SK-N-SH treated with all-trans-retinoic acid at 6 μM for 48 hours (cell line): ENCODE measurements around the gene KIAA1958.

Source experiments
- ATAC-seq: fragments of 200-7000 bp; cut with Tn5 transposase; 3 replicates; pipeline ENCODE4 v1.9.1; 2020; ENCODE audit warnings: mild to moderate bottlenecking, moderate library complexity
- ARNTL ChIP-seq: fragments of 450-650 bp; formaldehyde crosslinking; IDR thresholded peaks from 2 replicates; pipeline ENCODE4 v1.5.0; 2020; ENCODE audit warnings: low read depth, mild to moderate bottlenecking, moderate library complexity, borderline replicate concordance
- BACH2 ChIP-seq: fragments of 250-450 bp; sonication (Bioruptor Pico); IDR thresholded peaks from 2 replicates; pipeline ENCODE4 v1.9.0; 2021; ENCODE audit warnings: mild to moderate bottlenecking, borderline replicate concordance
- CSDC2 ChIP-seq: fragments of 250-450 bp; sonication (Bioruptor Pico); IDR thresholded peaks from 2 replicates; pipeline ENCODE4 v1.5.0; 2020; ENCODE audit warnings: mild to moderate bottlenecking, moderate library complexity
- ESRRG ChIP-seq: fragments of 250-450 bp; sonication (Bioruptor Pico); IDR thresholded peaks from 2 replicates; pipeline ENCODE4 v1.6.1; 2021; ENCODE audit warnings: mild to moderate bottlenecking
- GLIS3 ChIP-seq: fragments of 250-450 bp; sonication (Bioruptor Pico); IDR thresholded peaks from 2 replicates; pipeline ENCODE4 v1.5.0; 2020; ENCODE audit warnings: mild to moderate bottlenecking, moderate library complexity
- ISL1 ChIP-seq: fragments of 250-450 bp; sonication (Bioruptor Pico); IDR thresholded peaks from 2 replicates; pipeline ENCODE4 v2.1.2; 2022; ENCODE audit warnings: mild to moderate bottlenecking, moderate library complexity
- OSR1 ChIP-seq: fragments of 250-450 bp; sonication (Bioruptor Pico); IDR thresholded peaks from 2 replicates; pipeline ENCODE4 v1.8.0; 2022; ENCODE audit warnings: moderate library complexity, mild to moderate bottlenecking, inconsistent platforms
- PPARA ChIP-seq: fragments of 250-450 bp; sonication (Bioruptor Pico); IDR thresholded peaks from 2 replicates; pipeline ENCODE4 v1.5.0; 2020; ENCODE audit warnings: mild to moderate bottlenecking, borderline replicate concordance
- RARB ChIP-seq: fragments of 250-450 bp; sonication (Bioruptor Pico); IDR thresholded peaks from 2 replicates; pipeline ENCODE4 v1.8.0; 2021; ENCODE audit warnings: mild to moderate bottlenecking, moderate library complexity
- SNAI2 ChIP-seq: fragments of 250-450 bp; sonication (Bioruptor Pico); IDR thresholded peaks from 2 replicates; pipeline ENCODE4 v1.5.0; 2020; ENCODE audit warnings: mild to moderate bottlenecking, moderate library complexity
- TCF4 ChIP-seq: fragments of 250-450 bp; sonication (Bioruptor Pico); IDR thresholded peaks from 2 replicates; pipeline ENCODE4 v1.8.0; 2021; ENCODE audit warnings: mild to moderate bottlenecking, moderate library complexity, borderline replicate concordance
- TOX ChIP-seq: fragments of 250-450 bp; sonication (Bioruptor Pico); IDR thresholded peaks from 2 replicates; pipeline ENCODE4 v1.8.0; 2021; ENCODE audit warnings: mild to moderate bottlenecking, moderate library complexity, borderline replicate concordance
- ZC3H10 ChIP-seq: fragments of 250-450 bp; sonication (Bioruptor Pico); IDR thresholded peaks from 2 replicates; pipeline ENCODE4 v1.5.1; 2021; ENCODE audit warnings: mild to moderate bottlenecking, moderate library complexity
- ZFP3 ChIP-seq: fragments of 250-450 bp; sonication (Bioruptor Pico); IDR thresholded peaks from 2 replicates; pipeline ENCODE4 v1.5.0; 2020; ENCODE audit warnings: mild to moderate bottlenecking, moderate library complexity
- ZFP30 ChIP-seq: fragments of 450-650 bp; formaldehyde crosslinking; IDR thresholded peaks from 2 replicates; pipeline ENCODE4 v1.5.0; 2022; ENCODE audit warnings: mild to moderate bottlenecking, moderate library complexity
- ZNF565 ChIP-seq: fragments of 450-650 bp; formaldehyde crosslinking; conservative IDR thresholded peaks from 2 replicates; pipeline ENCODE4 v1.5.0; 2020; ENCODE audit warnings: low read depth, mild to moderate bottlenecking, moderate library complexity
- ZNF8 ChIP-seq: fragments of 450-650 bp; formaldehyde crosslinking; IDR thresholded peaks from 2 replicates; pipeline ENCODE4 v1.5.0; 2020; ENCODE audit warnings: mild to moderate bottlenecking, moderate library complexity
- TF ChIP-seq, protein P1 (sequence below): fragments of 250-450 bp; sonication (Bioruptor Pico); IDR thresholded peaks from 2 replicates; pipeline ENCODE4 v1.5.1; 2021; ENCODE audit warnings: mild to moderate bottlenecking, moderate library complexity
- TF ChIP-seq, protein P2 (sequence below): fragments of 250-450 bp; sonication (Bioruptor Pico); IDR thresholded peaks from 2 replicates; pipeline ENCODE4 v1.5.1; 2020; ENCODE audit warnings: low read depth, mild to moderate bottlenecking, moderate library complexity
- TF ChIP-seq, protein P3 (sequence below): fragments of 250-450 bp; sonication (Bioruptor Pico); IDR thresholded peaks from 2 replicates; pipeline ENCODE4 v1.5.0; 2020; ENCODE audit warnings: mild to moderate bottlenecking, moderate library complexity
- TF ChIP-seq, protein P4 (sequence below): fragments of 250-450 bp; sonication (Bioruptor Pico); IDR thresholded peaks from 2 replicates; pipeline ENCODE4 v1.8.0; 2020; ENCODE audit warnings: mild to moderate bottlenecking, moderate library complexity, borderline replicate concordance
- TF ChIP-seq, protein P5 (sequence below): fragments of 250-450 bp; sonication (Bioruptor Pico); IDR thresholded peaks from 2 replicates; pipeline ENCODE4 v1.8.0; 2021; ENCODE audit warnings: low read depth, mild to moderate bottlenecking, moderate library complexity, borderline replicate concordance

KIAA1958 gene

DNA sequence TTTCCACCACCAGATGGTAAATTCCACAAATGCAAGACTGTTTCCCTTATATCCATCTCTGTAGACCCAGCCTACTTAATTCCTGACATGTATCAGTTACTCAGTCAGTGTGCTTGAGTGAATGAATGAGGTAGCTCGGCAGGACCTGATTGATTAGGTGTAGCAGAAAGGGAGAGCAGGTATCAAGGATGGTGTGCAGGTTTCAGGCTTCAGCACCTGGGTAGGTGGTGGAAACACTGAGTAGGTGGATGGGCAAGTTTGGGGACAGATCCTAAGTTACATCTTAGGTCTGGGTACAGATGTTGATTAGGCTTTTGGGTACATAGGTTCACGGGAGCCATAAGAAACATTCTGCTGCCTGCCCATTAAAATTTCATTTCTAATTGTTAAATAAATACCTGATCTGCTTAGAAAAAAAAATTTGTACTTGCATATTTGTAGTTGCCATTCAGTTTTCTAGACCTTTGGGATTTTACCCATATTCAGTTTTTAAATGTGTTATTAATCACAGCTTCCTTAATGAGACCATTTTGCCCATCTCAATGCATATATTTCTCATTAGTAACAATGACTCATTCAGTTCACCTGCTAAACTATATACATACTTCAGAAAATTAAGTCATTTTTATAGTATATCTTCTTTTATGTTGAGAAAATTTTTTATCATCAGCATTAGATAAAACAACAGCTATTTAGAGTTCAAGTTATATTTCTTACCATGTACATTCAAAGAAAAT, 119.5 kb downstream of the KIAA1958 start:
- TF ChIP-seq ESRRG (CRISPR knock-in tag) (no peak), ZC3H10 (CRISPR knock-in tag) (no peak), SNAI2 (CRISPR knock-in tag) (no peak), RARB (CRISPR knock-in tag) (no peak), TOX (CRISPR knock-in tag) (no peak), ISL1 (CRISPR knock-in tag) (no peak), ZNF565 (CRISPR knock-in tag) (no peak), CSDC2 (CRISPR knock-in tag) (no peak), ARNTL (CRISPR knock-in tag) (no peak), ZNF8 (CRISPR knock-in tag) (no peak), PPARA (CRISPR knock-in tag) (no peak)
- TF ChIP-seq, protein P1, sequence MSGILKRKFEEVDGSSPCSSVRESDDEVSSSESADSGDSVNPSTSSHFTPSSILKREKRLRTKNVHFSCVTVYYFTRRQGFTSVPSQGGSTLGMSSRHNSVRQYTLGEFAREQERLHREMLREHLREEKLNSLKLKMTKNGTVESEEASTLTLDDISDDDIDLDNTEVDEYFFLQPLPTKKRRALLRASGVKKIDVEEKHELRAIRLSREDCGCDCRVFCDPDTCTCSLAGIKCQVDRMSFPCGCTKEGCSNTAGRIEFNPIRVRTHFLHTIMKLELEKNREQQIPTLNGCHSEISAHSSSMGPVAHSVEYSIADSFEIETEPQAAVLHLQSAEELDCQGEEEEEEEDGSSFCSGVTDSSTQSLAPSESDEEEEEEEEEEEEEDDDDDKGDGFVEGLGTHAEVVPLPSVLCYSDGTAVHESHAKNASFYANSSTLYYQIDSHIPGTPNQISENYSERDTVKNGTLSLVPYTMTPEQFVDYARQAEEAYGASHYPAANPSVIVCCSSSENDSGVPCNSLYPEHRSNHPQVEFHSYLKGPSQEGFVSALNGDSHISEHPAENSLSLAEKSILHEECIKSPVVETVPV, result no peak
- TF ChIP-seq, protein P2, sequence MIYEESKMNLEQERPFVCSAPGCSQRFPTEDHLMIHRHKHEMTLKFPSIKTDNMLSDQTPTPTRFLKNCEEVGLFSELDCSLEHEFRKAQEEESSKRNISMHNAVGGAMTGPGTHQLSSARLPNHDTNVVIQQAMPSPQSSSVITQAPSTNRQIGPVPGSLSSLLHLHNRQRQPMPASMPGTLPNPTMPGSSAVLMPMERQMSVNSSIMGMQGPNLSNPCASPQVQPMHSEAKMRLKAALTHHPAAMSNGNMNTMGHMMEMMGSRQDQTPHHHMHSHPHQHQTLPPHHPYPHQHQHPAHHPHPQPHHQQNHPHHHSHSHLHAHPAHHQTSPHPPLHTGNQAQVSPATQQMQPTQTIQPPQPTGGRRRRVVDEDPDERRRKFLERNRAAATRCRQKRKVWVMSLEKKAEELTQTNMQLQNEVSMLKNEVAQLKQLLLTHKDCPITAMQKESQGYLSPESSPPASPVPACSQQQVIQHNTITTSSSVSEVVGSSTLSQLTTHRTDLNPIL (CRISPR knock-in tag), result no peak
- no peak for ATAC-seq

DNA sequence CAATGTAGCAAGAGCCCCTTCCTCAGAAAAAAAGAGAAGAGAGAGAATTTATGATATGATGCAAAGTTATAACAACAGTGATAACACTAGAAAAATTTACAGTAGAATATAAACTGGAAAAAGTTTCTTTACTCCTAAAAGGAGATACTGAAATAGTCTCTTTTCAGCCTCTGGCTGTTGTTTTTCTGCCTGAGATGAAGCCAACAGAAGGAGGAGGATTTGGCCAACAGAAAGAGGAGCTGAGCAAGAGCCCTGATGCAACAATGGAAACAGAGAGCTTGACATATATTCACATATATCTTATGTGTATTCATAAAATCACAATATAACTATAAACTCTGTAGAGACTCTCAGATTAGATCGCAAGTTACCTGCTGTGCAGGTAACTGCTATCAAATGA, 122.2 kb downstream of the KIAA1958 start:
- no peak for ATAC-seq
- TF ChIP-seq, protein P3, sequence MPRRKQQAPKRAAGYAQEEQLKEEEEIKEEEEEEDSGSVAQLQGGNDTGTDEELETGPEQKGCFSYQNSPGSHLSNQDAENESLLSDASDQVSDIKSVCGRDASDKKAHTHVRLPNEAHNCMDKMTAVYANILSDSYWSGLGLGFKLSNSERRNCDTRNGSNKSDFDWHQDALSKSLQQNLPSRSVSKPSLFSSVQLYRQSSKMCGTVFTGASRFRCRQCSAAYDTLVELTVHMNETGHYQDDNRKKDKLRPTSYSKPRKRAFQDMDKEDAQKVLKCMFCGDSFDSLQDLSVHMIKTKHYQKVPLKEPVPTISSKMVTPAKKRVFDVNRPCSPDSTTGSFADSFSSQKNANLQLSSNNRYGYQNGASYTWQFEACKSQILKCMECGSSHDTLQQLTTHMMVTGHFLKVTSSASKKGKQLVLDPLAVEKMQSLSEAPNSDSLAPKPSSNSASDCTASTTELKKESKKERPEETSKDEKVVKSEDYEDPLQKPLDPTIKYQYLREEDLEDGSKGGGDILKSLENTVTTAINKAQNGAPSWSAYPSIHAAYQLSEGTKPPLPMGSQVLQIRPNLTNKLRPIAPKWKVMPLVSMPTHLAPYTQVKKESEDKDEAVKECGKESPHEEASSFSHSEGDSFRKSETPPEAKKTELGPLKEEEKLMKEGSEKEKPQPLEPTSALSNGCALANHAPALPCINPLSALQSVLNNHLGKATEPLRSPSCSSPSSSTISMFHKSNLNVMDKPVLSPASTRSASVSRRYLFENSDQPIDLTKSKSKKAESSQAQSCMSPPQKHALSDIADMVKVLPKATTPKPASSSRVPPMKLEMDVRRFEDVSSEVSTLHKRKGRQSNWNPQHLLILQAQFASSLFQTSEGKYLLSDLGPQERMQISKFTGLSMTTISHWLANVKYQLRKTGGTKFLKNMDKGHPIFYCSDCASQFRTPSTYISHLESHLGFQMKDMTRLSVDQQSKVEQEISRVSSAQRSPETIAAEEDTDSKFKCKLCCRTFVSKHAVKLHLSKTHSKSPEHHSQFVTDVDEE, result no peak
- TF ChIP-seq BACH2 (no peak), ZNF8 (CRISPR knock-in tag) (no peak), ARNTL (CRISPR knock-in tag) (no peak), ZNF565 (CRISPR knock-in tag) (no peak), ZFP30 (no peak), GLIS3 (CRISPR knock-in tag) (no peak), OSR1 (CRISPR knock-in tag) (no peak), ESRRG (CRISPR knock-in tag) (no peak), RARB (CRISPR knock-in tag) (no peak), CSDC2 (CRISPR knock-in tag) (no peak), PPARA (CRISPR knock-in tag) (no peak), TOX (CRISPR knock-in tag) (no peak)
- TF ChIP-seq, protein P1, result no peak

DNA sequence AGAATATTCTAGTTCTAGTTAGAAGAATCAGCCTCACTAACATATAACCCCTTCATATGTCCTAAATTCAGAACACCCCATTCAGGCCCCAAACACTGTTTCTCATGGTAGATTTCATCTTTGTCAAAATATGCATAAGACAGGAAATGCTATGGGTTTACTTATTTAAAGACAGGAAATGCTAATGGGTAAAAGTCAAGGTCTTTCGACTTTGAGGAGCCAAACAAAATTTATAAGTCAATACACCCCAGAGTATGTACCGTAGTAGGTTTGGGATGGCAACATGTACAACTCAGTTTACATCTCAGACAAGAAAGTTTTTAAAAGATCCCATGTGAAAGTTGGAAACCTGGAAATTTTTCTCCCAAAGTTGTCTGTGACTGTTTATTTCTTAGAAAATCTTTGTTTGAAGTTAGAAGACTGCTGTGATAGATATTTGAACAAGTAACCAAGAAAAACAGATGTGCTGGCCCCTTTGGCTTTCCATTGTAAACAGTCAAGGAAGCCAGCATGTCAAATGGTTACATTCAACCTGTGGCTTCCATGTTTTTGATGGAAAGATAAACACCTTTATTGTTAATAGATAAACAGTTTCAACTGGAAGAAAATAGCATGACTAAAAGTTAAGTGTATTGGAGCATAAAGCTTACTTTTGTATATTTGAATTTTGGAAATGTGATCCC, 129.1 kb downstream of the KIAA1958 start:
- ATAC-seq, result no peak
- TF ChIP-seq TCF4 (CRISPR knock-in tag) (no peak), OSR1 (CRISPR knock-in tag) (no peak), ZNF565 (CRISPR knock-in tag) (no peak), ARNTL (CRISPR knock-in tag) (no peak), CSDC2 (CRISPR knock-in tag) (no peak), PPARA (CRISPR knock-in tag) (no peak), TOX (CRISPR knock-in tag) (no peak), ESRRG (CRISPR knock-in tag) (no peak), ZFP30 (no peak), ZC3H10 (CRISPR knock-in tag) (no peak), RARB (CRISPR knock-in tag) (no peak), ZFP3 (CRISPR knock-in tag) (no peak), SNAI2 (CRISPR knock-in tag) (no peak), BACH2 (no peak)
- TF ChIP-seq, protein P1, result no peak
- TF ChIP-seq, protein P4, sequence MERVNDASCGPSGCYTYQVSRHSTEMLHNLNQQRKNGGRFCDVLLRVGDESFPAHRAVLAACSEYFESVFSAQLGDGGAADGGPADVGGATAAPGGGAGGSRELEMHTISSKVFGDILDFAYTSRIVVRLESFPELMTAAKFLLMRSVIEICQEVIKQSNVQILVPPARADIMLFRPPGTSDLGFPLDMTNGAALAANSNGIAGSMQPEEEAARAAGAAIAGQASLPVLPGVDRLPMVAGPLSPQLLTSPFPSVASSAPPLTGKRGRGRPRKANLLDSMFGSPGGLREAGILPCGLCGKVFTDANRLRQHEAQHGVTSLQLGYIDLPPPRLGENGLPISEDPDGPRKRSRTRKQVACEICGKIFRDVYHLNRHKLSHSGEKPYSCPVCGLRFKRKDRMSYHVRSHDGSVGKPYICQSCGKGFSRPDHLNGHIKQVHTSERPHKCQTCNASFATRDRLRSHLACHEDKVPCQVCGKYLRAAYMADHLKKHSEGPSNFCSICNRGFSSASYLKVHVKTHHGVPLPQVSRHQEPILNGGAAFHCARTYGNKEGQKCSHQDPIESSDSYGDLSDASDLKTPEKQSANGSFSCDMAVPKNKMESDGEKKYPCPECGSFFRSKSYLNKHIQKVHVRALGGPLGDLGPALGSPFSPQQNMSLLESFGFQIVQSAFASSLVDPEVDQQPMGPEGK (CRISPR knock-in tag), result no peak
- TF ChIP-seq, protein P5, sequence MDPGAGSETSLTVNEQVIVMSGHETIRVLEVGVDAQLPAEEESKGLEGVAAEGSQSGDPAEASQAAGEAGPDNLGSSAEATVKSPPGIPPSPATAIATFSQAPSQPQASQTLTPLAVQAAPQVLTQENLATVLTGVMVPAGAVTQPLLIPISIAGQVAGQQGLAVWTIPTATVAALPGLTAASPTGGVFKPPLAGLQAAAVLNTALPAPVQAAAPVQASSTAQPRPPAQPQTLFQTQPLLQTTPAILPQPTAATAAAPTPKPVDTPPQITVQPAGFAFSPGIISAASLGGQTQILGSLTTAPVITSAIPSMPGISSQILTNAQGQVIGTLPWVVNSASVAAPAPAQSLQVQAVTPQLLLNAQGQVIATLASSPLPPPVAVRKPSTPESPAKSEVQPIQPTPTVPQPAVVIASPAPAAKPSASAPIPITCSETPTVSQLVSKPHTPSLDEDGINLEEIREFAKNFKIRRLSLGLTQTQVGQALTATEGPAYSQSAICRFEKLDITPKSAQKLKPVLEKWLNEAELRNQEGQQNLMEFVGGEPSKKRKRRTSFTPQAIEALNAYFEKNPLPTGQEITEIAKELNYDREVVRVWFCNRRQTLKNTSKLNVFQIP, result no peak
